Measurements from ENCODE around the gene FASLG.

GRCh38 chr1:172637522-172637921, 21.4 kb upstream of the FASLG start:
- TF ChIP-seq, protein P1, sequence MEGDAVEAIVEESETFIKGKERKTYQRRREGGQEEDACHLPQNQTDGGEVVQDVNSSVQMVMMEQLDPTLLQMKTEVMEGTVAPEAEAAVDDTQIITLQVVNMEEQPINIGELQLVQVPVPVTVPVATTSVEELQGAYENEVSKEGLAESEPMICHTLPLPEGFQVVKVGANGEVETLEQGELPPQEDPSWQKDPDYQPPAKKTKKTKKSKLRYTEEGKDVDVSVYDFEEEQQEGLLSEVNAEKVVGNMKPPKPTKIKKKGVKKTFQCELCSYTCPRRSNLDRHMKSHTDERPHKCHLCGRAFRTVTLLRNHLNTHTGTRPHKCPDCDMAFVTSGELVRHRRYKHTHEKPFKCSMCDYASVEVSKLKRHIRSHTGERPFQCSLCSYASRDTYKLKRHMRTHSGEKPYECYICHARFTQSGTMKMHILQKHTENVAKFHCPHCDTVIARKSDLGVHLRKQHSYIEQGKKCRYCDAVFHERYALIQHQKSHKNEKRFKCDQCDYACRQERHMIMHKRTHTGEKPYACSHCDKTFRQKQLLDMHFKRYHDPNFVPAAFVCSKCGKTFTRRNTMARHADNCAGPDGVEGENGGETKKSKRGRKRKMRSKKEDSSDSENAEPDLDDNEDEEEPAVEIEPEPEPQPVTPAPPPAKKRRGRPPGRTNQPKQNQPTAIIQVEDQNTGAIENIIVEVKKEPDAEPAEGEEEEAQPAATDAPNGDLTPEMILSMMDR (IDR thresholded peaks at IDR 0.05): no peak
- TF ChIP-seq POLR2AphosphoS5 (IDR thresholded peaks at IDR 0.05; ENCODE audit: low read depth, low read length) (no peak), SIN3A (IDR thresholded peaks at IDR 0.05; ENCODE audit: borderline replicate concordance, insufficient read depth, low read depth, low read length) (no peak), TCF7L2 (IDR thresholded peaks at IDR 0.05; ENCODE audit: low read depth, low read length) (no peak)
- TF ChIP-seq, protein P2, sequence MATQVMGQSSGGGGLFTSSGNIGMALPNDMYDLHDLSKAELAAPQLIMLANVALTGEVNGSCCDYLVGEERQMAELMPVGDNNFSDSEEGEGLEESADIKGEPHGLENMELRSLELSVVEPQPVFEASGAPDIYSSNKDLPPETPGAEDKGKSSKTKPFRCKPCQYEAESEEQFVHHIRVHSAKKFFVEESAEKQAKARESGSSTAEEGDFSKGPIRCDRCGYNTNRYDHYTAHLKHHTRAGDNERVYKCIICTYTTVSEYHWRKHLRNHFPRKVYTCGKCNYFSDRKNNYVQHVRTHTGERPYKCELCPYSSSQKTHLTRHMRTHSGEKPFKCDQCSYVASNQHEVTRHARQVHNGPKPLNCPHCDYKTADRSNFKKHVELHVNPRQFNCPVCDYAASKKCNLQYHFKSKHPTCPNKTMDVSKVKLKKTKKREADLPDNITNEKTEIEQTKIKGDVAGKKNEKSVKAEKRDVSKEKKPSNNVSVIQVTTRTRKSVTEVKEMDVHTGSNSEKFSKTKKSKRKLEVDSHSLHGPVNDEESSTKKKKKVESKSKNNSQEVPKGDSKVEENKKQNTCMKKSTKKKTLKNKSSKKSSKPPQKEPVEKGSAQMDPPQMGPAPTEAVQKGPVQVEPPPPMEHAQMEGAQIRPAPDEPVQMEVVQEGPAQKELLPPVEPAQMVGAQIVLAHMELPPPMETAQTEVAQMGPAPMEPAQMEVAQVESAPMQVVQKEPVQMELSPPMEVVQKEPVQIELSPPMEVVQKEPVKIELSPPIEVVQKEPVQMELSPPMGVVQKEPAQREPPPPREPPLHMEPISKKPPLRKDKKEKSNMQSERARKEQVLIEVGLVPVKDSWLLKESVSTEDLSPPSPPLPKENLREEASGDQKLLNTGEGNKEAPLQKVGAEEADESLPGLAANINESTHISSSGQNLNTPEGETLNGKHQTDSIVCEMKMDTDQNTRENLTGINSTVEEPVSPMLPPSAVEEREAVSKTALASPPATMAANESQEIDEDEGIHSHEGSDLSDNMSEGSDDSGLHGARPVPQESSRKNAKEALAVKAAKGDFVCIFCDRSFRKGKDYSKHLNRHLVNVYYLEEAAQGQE (IDR thresholded peaks at IDR 0.05; ENCODE audit: insufficient read depth in 1 of 2, low read depth in 2 of 2, low read length in 1 of 2): no peak
